Inflammatory macrophage treated with lipopolysaccharide for 1 hour (primary cell): ENCODE measurements around the gene ISG15.
"Not testable (repeated sequence)": the region's sequence is repeated elsewhere in the genome, so short reads cannot be mapped to it uniquely, and the experiment has no call there.

Experiments used
- DNase-seq, 2 donors: peaks; one replicate each; pipeline ENCODE4 v3.0.0-alpha.2; 2020 to 2022

ISG15 gene

DNA sequence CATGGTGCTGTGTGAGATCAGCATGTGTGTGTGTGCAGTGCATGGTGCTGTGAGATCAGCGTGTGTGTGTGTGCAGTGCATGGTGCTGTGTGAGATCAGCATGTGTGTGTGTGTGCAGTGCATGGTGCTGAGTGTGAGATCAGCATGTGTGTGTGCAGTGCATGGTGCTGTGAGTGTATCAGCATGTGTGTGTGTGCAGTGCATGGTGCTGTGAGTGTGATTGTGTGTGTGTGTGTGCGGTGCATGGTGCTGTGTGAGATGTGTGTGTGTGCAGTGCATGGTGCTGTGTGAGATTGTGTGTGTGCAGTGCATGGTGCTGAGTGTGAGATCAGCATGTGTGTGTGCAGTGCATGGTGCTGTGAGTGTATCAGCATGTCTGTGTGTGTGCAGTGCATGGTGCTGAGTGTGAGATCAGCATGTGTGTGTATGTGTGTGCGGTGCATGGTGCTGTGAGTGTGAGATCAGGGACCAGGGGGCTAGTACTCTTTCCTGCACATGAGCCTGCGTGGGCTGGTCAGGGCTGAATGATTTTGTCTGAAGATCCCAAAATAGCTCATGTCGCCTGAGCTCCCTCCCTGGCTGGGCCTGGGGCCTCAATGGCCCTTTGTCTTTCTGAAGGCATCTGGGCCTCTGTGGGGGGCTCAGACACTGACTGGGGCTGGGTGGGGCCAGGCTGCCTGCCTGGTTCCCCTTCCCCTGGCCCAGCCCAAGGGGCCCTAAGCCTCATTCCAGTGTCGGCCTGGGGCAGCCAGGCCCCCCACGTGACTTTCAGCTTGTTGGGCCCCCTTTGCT lies 17.8 kb downstream of the ISG15 start:
- DNase-seq: not testable (repeated sequence)

DNA sequence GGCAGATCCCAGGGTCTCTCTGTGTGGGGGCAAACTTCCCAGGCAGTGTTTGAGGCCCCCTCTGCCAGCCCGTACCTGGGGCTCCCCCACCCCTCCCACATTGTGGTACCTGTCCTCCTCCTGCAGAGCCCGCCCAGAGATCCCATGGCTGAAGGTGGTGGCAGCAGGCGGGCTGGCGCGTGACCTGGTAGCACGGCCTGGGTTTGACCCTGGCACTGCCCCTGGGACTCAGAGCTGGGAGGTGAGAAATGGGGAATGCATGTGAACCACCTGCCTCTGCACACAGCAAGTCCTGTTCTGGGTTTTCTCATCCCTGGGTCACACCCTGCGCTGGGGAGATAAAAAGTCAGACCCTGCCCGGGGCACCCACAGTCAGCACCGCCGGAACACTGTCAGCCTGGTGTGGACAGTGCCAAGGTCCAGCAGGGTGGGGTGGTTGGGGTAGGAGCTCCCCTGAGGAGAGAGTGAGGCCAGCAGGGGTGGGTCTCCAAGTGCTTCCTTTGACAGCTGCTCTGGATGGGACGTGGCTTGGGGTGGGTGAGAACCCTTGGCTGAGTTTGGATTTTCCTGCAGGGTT lies 18.4 kb downstream of the ISG15 start:
- no peak for DNase-seq

DNA sequence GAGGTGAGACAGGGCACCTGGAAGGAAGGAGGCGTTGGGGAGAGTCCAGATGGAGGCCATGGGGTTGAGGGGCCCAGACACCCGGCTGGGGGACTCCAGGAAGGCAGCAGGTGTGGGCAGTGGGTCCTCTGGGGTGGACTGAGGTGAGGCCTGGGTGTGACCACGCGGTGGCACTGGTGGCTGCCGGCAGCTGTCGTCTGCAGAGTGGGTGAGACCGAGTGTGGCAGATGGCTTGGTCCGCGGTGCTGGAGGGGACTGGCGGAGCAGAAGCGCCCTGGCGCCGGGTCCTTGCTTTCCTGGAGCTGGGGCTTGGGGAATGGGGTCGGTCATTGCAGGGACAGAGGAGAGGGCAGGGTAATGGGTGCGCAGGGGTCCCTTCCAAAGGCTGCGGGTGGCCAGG lies 19.1 kb downstream of the ISG15 start:
- no peak for DNase-seq

DNA sequence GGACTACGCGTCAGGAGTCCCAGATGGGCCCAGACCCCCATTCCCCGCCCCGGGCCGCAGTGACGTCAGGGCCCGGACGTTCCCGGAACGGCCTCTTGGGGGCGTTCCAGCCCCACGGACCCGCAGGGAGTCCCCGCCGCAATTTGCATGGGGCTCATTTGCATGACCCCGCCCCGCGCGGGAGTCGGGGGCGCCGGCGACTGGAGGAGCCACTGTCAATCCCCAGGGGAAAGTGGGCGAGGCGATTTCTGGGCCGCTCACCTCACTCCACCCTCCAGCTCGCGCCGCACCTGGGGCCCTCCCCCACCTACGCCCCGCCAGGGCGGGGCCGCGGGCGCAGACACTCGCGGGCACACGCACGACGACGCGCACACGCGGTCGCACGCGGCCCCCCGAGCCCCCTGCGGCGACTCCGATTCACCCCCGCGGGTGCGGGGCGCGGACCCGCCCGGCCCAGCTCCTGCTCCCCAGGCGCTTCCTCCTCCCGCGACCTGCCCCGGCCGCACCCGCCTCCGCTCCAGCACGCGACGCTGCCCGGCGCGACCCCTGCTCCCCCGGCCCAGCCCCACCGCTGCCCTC lies 19.8 kb downstream of the ISG15 start:
- DNase-seq: peak; percentile 72 to 88

DNA sequence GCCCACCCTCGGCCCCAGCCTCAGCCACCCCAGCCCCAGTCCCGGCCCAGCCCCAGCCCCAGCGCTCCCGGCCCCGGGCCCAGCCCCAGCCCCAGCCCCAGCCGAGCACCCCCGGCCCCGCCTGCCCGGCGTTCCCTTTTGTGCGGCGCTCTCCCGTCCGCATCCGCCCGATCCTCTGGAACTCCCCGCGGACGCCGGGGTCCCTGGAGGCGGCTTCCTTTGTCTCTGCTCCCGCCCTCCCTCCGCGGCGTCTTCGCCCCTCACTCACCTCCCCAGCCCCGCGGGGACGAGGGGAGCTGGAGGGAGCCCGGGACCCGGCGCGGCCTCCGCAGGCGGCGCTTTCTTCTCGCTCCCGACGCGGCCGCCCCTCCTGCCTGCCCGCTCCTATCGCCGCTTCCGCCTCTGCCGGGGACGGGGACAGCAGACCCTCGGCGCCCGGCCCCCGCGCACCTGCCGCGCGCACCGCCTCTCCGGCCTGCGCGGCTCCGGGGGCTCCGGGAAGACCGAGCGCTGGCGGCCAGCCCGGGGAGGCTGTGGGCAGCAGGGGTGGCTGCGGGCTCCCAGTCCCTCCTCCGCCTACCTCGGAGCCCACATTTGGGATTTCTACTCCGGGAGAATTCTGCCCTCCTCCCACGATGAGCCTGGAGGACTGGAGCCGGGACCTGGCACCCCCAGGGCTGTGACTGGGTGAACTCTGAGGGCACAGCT lies 20.6 kb downstream of the ISG15 start:
- DNase-seq: no peak

DNA sequence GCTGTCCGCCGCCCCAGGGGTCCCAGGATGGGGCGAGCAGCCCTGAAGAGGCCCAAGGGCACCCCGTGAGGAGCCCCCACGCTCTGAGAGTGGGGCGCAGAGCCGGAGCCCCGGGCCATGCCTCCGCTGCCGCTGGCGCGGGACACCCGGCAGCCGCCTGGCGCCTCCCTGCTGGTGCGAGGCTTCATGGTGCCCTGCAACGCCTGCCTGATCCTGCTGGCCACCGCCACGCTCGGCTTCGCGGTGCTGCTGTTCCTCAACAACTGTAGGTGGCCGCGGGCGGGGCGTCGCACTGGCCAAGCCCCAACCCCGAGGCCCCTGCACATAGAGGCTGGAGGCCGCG lies 21.1 kb downstream of the ISG15 start:
- DNase-seq: no peak

DNA sequence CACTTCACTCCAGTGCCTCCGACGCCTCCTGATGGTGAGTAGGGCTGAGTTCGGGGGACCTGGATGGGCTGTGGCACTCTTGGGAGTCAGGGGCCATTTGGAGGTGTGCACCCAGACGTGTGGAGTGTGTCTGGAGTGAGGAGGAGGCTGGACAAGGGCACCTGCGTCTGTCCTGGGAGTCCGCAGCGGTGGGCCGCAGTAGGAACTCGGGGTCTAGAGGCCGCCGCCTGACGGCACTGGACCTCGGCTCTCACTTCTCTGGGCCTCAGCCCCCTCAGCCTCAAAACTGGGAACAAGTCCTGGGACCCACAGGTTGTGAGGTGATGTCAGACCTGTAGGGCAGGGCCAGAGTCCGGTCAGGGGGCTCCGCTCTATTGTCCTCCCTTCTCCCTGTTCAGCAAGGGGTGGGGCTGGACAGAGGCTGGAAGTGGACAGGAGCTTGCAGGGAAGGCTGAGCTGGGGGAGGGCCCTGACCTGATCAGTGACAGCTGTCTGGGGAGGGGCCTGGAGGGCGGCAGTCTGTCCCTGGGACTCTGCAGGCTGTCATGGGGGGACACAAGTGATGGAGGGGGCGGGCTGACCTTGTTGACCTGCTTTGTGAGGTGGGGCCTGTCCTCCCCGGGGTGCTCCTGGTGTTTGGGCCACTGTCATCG lies 22.1 kb downstream of the ISG15 start:
- DNase-seq: no peak

DNA sequence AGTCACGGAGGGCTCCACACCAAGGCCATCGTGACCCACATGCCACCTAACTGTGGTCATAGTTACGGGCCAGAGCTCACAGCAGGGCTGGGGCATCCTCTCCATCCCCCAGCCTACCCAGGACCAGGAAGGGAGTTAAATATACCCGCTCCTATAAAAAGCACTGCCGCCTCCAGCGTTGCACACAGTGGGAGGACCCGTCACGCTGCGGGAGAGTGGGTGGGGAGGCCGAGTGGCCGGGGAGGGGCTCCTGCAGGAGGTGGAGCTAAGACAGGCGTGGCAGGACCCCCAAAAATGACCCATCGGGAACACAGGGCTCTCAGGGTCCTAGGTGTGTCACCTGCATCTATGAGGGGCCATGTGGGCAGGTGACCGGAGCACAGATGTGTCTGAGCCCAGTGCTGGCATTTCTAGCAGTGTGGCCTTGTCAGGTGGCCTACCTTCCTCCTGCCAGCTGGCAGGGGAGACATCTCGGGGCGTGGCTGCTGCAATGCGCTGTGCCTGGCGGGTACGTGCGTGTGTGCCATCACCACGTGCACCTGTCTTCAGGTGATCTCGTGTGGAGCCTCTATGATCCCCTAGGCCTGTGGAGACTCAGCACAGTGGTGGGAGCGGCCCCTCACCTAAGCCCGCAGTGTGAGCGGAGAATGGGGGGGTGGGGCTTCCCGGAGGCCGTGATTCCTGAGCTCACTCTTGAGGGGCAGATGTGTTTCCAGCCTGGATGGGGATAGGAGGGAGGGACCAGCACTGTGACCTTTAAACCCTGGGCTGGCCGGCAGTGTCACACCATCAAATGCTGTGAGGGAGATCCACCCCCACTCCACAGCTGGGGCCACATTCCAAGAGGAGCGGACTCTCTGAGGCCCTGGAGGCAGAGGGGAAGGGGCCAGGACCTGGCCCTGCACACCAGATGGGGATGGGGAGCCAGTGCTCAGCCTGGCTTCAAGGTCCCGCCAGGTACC lies 24.4 kb downstream of the ISG15 start:
- no peak for DNase-seq

DNA sequence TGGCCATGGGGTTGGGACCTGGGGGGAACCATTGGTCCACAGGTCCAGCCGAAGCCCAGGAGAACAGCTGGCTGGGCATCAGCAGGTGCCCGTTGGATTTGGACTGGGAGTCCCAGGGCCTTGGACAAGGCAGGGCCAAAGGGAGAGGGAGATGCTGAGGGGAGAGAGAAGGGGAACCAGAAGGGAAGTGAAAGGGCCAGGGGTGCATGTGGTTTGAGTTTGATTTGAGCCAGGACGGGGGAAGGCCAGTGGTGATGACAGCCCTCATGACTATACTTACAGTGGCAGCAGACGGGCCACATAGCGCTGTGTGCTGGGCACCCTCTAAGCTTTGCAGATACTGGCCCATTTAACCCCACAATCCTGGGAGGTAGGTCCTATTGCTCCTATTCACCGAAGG lies 25.4 kb downstream of the ISG15 start:
- DNase-seq: peak; percentile 68 to 82

DNA sequence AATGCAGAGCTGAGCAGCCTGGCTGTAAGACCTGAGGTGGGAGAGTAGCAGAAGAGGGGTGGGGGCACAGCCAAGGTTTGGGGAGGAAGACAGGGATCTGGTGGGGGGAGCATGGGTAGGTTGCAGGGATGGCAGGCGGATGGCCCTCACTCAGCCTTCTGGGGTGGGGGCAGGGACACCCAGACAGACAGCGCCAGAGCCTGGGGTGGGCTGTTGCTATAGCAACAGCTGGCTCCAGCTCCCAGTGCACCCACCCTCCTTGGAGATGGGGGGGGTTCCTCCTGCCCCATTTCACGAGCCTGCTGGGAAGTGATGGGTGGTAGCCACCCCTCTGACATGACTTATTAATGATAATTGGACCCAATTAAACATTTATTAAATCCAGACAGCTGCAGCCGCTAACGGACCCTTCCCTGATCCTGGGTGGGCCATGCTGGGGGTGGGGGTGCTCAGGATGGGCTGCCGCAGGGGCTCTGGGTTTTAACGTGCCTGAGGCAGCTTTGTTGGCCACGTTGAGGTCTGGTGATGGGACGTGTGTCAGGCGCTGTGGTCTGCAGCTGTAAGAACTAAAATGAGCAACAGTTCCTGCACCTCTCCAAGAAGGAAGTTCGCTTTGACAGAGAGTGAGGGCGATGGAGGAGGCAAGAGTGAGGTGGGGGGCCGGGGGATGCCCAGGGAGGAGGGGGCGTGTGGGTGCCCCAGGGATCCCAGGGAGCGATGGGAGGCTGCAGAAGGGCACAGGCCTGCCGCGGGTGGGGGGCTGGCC lies 26.0 kb downstream of the ISG15 start:
- peak in 1 of 2 donors; percentile 51 for DNase-seq

DNA sequence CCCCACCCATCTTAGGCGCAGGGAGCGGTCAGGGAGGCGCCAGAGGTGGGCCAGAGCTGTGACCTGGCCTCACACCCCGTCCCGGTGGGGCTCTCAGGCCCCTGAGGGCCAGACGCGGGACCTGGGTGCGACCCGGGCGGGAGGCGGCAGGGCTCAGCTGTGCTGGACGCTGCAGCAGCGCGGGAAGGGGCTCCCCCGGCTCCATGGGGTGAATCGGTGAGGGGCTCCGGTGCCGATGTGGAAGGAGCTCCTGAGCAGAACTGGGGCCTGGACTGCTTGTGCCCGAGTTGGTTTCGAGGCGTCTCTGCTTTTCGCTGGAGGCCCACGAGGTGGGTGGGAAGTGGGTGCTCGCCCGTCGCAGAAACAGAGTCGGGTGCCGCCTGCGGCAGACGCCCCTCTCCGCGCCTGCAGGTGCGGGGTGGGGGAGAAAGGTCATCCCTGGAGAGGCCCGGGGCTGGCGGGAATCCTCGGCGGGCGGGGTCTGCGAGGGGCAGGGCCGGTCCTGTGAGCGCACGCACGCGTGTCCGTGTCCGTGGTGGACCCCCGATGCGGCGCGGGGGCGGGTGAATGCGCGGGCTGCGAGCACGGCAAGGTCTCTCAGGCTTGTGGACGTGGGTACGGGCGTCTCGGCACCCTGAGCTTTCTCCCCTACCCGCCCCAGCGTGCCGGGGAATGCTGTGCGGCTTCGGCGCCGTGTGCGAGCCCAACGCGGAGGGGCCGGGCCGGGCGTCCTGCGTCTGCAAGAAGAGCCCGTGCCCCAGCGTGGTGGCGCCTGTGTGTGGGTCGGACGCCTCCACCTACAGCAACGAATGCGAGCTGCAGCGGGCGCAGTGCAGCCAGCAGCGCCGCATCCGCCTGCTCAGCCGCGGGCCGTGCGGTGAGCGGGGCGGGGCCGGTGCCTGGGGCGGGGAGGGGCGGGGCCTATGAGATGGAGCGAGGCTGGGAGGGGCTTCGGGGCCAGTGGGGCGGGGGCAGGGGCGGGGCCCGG lies 27.0 kb downstream of the ISG15 start:
- DNase-seq: peak; percentile 48 to 57

DNA sequence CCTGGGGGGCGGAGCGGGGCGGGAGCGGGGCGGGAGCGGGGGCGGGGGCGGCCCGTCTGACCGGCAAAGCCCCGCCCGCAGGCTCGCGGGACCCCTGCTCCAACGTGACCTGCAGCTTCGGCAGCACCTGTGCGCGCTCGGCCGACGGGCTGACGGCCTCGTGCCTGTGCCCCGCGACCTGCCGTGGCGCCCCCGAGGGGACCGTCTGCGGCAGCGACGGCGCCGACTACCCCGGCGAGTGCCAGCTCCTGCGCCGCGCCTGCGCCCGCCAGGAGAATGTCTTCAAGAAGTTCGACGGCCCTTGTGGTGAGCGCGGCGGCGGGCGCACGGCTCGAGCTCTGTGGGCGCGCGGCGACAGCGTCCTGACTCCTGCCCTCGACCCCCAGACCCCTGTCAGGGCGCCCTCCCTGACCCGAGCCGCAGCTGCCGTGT lies 27.8 kb downstream of the ISG15 start:
- DNase-seq: no peak

DNA sequence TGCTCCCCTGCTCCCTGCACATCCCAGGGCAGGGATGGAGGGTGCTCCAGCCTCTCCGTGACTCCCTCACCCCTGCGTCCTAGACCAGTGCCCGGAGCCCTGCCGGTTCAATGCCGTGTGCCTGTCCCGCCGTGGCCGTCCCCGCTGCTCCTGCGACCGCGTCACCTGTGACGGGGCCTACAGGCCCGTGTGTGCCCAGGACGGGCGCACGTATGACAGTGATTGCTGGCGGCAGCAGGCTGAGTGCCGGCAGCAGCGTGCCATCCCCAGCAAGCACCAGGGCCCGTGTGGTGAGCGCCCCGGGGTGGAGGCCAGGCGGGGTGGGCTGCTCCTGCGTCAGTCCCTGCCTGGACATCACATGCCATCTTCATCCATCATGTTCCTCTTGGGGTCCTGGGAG lies 28.6 kb downstream of the ISG15 start:
- no peak for DNase-seq

DNA sequence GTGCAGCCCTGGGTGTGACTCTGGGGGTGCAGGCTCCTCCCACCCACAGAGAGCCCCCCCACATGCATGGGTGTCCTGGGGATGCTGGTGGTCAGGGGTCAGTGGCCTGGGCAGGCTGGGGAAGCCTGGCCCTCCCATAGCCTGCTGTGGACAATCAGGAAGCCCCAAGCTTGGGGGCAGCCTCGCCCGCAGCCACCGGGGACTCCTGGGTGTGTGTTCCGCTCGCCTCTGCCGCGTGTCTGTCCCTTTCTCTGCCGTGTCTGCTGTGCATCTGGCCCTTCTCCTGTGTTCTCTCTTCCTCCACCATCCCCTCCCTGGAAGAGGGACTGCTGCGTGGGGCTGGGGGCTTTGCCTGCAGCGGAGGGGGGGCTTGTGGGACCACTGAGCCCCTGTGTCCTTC lies 29.5 kb downstream of the ISG15 start:
- no peak for DNase-seq

DNA sequence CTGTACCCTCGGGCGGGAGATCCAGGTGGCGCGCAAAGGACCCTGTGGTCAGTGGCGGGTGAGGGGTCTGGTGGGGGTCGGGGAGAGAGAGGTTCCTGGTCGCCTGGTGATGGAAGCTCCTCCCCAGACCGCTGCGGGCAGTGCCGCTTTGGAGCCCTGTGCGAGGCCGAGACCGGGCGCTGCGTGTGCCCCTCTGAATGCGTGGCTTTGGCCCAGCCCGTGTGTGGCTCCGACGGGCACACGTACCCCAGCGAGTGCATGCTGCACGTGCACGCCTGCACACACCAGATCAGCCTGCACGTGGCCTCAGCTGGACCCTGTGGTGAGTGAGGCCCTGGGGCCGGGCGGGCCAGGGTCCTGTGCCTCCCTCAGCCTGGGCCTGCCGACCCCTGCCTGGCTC lies 30.1 kb downstream of the ISG15 start:
- no peak for DNase-seq

DNA sequence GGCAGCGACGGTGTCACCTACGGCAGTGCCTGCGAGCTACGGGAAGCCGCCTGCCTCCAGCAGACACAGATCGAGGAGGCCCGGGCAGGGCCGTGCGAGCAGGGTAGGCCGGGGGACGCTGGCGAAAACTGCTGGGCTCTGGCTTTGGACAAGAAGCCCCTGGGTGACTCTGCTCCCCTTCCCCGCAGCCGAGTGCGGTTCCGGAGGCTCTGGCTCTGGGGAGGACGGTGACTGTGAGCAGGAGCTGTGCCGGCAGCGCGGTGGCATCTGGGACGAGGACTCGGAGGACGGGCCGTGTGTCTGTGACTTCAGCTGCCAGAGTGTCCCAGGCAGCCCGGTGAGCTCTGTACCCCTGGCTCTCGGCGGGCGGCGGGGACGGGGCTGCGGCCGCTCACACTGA lies 30.6 kb downstream of the ISG15 start:
- no peak for DNase-seq

DNA sequence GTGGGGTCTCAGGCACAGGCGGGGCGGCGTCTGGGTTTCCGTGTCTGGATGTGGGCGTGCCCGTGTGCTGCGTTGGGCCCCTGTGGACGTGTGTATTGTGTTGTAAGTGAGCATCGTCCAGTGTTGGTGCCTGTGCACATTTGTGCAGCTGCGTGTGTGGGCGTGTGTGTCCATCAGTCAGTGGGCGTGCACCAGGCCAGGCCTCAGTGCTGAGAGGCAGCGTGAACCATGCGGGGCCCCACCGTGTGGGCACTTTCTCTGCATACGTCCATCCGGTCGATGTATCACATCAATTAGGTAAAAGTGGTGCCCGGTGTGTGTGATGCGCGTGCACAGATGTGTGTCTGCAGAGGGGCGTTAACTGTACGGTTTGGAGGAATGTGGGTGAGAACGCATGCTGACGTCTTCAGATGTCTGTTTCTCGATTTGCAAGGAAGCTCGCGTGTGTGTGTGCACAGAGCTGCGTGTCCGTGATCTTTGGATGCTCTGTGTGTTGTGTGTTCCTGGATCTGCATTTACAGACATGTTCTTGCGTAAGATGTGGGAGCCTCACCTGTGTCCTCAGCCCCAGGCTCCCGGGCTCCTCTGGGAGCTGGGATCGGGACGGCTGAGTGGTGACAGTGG lies 31.3 kb downstream of the ISG15 start:
- DNase-seq: no peak

DNA sequence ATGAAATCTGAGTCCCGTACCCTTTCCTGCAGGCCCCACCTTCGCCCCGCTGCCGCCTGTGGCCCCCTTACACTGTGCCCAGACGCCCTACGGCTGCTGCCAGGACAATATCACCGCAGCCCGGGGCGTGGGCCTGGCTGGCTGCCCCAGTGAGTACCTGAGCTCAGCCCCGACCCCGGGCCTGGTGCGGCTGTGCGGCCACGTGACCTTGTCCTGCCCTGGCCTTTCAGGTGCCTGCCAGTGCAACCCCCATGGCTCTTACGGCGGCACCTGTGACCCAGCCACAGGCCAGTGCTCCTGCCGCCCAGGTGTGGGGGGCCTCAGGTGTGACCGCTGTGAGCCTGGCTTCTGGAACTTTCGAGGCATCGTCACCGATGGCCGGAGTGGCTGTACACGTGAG lies 31.8 kb downstream of the ISG15 start:
- DNase-seq: no peak

DNA sequence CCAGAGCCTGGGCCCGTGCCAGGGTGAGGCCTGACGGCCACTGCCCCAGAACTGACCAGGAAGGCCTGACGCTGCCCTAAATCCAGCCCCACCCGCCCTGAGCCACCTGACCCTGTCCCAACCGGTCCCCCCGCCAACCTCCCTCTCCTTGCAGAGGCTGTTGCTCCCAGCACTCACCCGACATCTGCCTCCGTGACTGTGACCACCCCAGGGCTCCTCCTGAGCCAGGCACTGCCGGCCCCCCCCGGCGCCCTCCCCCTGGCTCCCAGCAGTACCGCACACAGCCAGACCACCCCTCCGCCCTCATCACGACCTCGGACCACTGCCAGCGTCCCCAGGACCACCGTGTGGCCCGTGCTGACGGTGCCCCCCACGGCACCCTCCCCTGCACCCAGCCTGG lies 32.9 kb downstream of the ISG15 start:
- no peak for DNase-seq

DNA sequence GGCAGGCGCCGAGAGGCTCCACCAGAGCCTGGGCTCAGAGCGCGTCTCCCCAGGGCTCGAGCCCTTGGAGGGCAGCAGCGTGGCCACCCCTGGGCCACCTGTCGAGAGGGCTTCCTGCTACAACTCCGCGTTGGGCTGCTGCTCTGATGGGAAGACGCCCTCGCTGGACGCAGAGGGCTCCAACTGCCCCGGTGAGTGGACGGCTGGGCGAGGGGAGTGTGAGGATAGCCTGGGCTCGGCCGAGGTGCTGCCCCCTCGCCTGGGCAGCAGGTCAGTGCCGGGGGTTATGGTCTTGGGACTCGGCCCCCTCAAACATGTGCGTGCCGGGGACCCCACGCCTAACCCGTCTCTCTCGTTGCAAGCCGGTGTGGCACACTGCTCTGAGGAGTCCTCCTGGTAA lies 33.5 kb downstream of the ISG15 start:
- no peak for DNase-seq
